GM18951 (cell line): Measurements from ENCODE around the gene OCSTAMP.

Source experiments
- POLR2A ChIP-seq: IDR thresholded peaks from 4 replicates; pipeline ENCODE4 v1.6.1; 2011; ENCODE audit warnings: mild to moderate bottlenecking; ENCODE audit not compliant: insufficient read length, insufficient read depth; ENCODE audit errors: extremely low read depth
- in situ Hi-C: fragments of 300-500 bp; cut with MboI; formaldehyde crosslinking; loops from one replicate; pipeline ENCODE4 v1.12.0; 2022; ENCODE audit warnings: low sequenced_read_pairs, mixed read lengths, inconsistent platforms; ENCODE audit not compliant: unreplicated experiment

Gene OCSTAMP

GRCh38 chr20:46582648-46583047 lies 32.2 kb upstream of the OCSTAMP start:
- in situ Hi-C loops: no loop called here
- TF ChIP-seq POLR2A: no peak

GRCh38 chr20:46581391-46581790 lies 30.9 kb upstream of the OCSTAMP start:
- no peak for TF ChIP-seq POLR2A
- in situ Hi-C loops: no loop called here

GRCh38 chr20:46580613-46581205 lies 30.3 kb upstream of the OCSTAMP start:
- in situ Hi-C loops: no loop called here
- TF ChIP-seq POLR2A: no peak

- in situ Hi-C loops: no loop called here
- TF ChIP-seq POLR2A: no peak
Measured at GRCh38 chr20:46578745-46579144, 28.3 kb upstream of the OCSTAMP start.

GRCh38 chr20:46576774-46577395 lies 26.4 kb upstream of the OCSTAMP start:
- in situ Hi-C loops: no loop called here
- no peak for TF ChIP-seq POLR2A

GRCh38 chr20:46575937-46576461 lies 25.5 kb upstream of the OCSTAMP start:
- in situ Hi-C loops: no loop called here
- TF ChIP-seq POLR2A: no peak

GRCh38 chr20:46575394-46575793 lies 24.9 kb upstream of the OCSTAMP start:
- in situ Hi-C loops: no loop called here
- TF ChIP-seq POLR2A: no peak

- no peak for TF ChIP-seq POLR2A
- in situ Hi-C loops: no loop called here
Measured at GRCh38 chr20:46573788-46574584, 23.5 kb upstream of the OCSTAMP start.

GRCh38 chr20:46573234-46573633 lies 22.8 kb upstream of the OCSTAMP start:
- TF ChIP-seq POLR2A: no peak
- in situ Hi-C loops: no loop called here

GRCh38 chr20:46572790-46573189 lies 22.3 kb upstream of the OCSTAMP start:
- in situ Hi-C loops: no loop called here
- no peak for TF ChIP-seq POLR2A

- no peak for TF ChIP-seq POLR2A
- in situ Hi-C loops: no loop called here
Measured at GRCh38 chr20:46572153-46572552, 21.7 kb upstream of the OCSTAMP start.

GRCh38 chr20:46571418-46571817 lies 21.0 kb upstream of the OCSTAMP start:
- no peak for TF ChIP-seq POLR2A
- in situ Hi-C loops: no loop called here

GRCh38 chr20:46570956-46571355 lies 20.5 kb upstream of the OCSTAMP start:
- no peak for TF ChIP-seq POLR2A
- in situ Hi-C loops: no loop called here
